K562 (cell line): ENCODE data around the gene CSTPP1. TPM values are rescaled to one million over a fixed set of nuclear protein-coding genes. Genes with fewer than 3 reads are reported as not detected.

Experiments used
- GATAD2B ChIP-seq: fragments of 450-650 bp; IDR thresholded peaks from 2 replicates; pipeline ENCODE4 v1.6.1; 2017; ENCODE audit warnings: mild to moderate bottlenecking, borderline replicate concordance
- GTF2A2 ChIP-seq: IDR thresholded peaks from 2 replicates; pipeline ENCODE4 v1.6.1; 2016; ENCODE audit warnings: mild to moderate bottlenecking, missing genetic modification characterization, missing compliant biosample characterization
- HMG20A ChIP-seq: fragments of 450-650 bp; formaldehyde crosslinking; conservative IDR thresholded peaks from 2 replicates; pipeline ENCODE4 v1.4.0; 2020; ENCODE audit warnings: mild to moderate bottlenecking, mixed read lengths
- LCOR ChIP-seq: sonication (generic); formaldehyde crosslinking; IDR thresholded peaks from 2 replicates; pipeline ENCODE4 v1.8.0; 2022; ENCODE audit warnings: mild to moderate bottlenecking, missing genetic modification reagents
- NFE2L1 ChIP-seq: fragments of 450-650 bp; IDR thresholded peaks from 2 replicates; pipeline ENCODE4 v1.6.1; 2016; ENCODE audit warnings: missing genetic modification characterization, low read depth, mild to moderate bottlenecking, missing compliant biosample characterization, moderate library complexity, borderline replicate concordance
- NR2C1 ChIP-seq, 2 experiments: fragments of 450-650 bp; IDR thresholded peaks; 2 replicates each; pipeline ENCODE4 v1.6.1; 2017; ENCODE audit warnings: mild to moderate bottlenecking in 2 of 2, antibody characterized with exemption in 1 of 2, inconsistent platforms in 1 of 2, missing compliant biosample characterization in 1 of 2, missing genetic modification characterization in 1 of 2
- NR2C2 ChIP-seq, 2 experiments: fragments of 200-800 bp in 1 of 2; sonication (Bioruptor generic) in 1 of 2; sonication (generic) in 1 of 2; formaldehyde crosslinking in 1 of 2; IDR thresholded peaks; 2 replicates each; pipeline versions ENCODE4 v1.6.1 to v1.8.0; 2016 to 2022; ENCODE audit warnings: mild to moderate bottlenecking in 1 of 2, missing compliant biosample characterization in 1 of 2, missing genetic modification characterization in 1 of 2, missing genetic modification reagents in 1 of 2
- NR4A1 ChIP-seq, 2 experiments: fragments of 250-450 bp in 1 of 2; fragments of 450-650 bp in 1 of 2; sonication (Bioruptor Pico) in 1 of 2; IDR thresholded peaks; 2 replicates each; pipeline versions ENCODE4 v1.4.0 to v1.6.1; 2016 to 2020; ENCODE audit warnings: mild to moderate bottlenecking in 2 of 2, missing compliant biosample characterization in 1 of 2, missing genetic modification characterization in 1 of 2, moderate library complexity in 1 of 2
- RBM14 ChIP-seq: fragments of 200-400 bp; formaldehyde crosslinking; IDR thresholded peaks from 2 replicates; pipeline ENCODE4 v1.6.1; 2018; ENCODE audit warnings: low read depth, mild to moderate bottlenecking, low read length, moderate library complexity, borderline replicate concordance; ENCODE audit not compliant: insufficient read depth
- RFX5 ChIP-seq: IDR thresholded peaks from 2 replicates; pipeline ENCODE4 v1.6.1; 2011; ENCODE audit warnings: low read depth, mild to moderate bottlenecking, improper control_type of control experiment, low read length
- SMAD1 ChIP-seq: fragments of 150-350 bp; IDR thresholded peaks from 2 replicates; pipeline ENCODE4 v1.6.1; 2014; ENCODE audit warnings: low read length, low read depth; ENCODE audit not compliant: partially characterized antibody
- STAT5B ChIP-seq: fragments of 250-450 bp; sonication (Bioruptor Pico); IDR thresholded peaks from 2 replicates; pipeline ENCODE4 v1.8.0; 2021; ENCODE audit warnings: mild to moderate bottlenecking, inconsistent platforms
- TOE1 ChIP-seq, 2 experiments: fragments of 450-650 bp in 1 of 2; sonication (generic) in 1 of 2; formaldehyde crosslinking in 1 of 2; IDR thresholded peaks; 2 replicates each; pipeline versions ENCODE4 v1.7.1 to v1.8.0; 2016 to 2022; ENCODE audit warnings: borderline replicate concordance in 2 of 2, mild to moderate bottlenecking in 2 of 2, antibody characterized with exemption in 1 of 2, inconsistent platforms in 1 of 2, low read depth in 1 of 2, missing genetic modification reagents in 1 of 2, moderate library complexity in 1 of 2
- ZBTB33 ChIP-seq: sonication (generic); formaldehyde crosslinking; IDR thresholded peaks from 2 replicates; pipeline ENCODE4 v1.8.1; 2023; ENCODE audit warnings: mild to moderate bottlenecking, missing genetic modification reagents
- polyA plus RNA-seq, 8 experiments: library from polyadenylated mRNA; depleted of rRNA in 4 of 8; stranded (reverse) in 5 of 8; unstranded in 3 of 8; fragments of >200 nt; fragmentation: Nextera tagmentation in 2 of 8; fragmentation: Illumina TruSeq in 1 of 8; extraction: Ambion mirVana in 2 of 8; extraction: Trizol in 1 of 8; gene quantifications; 2 replicates each; pipeline versions ENCODE4 v1.2.1 to v1.2.3, GENCODE V29; 2011 to 2014; ENCODE audit warnings: inconsistent platforms in 1 of 8, missing spikeins in 1 of 8
- total RNA-seq, 7 experiments: library from RNA; depleted of rRNA in 6 of 7; stranded (reverse); fragments of >200 nt in 6 of 7; fragmentation: Illumina TruSeq in 2 of 7; extraction: Trizol in 2 of 7; gene quantifications; 2 replicates each; pipeline versions ENCODE4 v1.2.1 to v1.2.3, GENCODE V29; 2011 to 2021; ENCODE audit warnings: low replicate concordance in 1 of 7
- TF ChIP-seq, protein P1 (sequence below), 3 experiments: fragments of 200-800 bp in 1 of 3; sonication (Bioruptor generic) in 1 of 3; sonication (generic) in 1 of 3; formaldehyde crosslinking in 1 of 3; IDR thresholded peaks; 2 replicates each; pipeline versions ENCODE4 v1.6.1 to v1.8.0; 2016 to 2022; ENCODE audit warnings: mild to moderate bottlenecking in 2 of 3, missing compliant biosample characterization in 2 of 3, missing genetic modification characterization in 2 of 3, missing genetic modification reagents in 1 of 3
- TF ChIP-seq, protein P2 (sequence below): fragments of 450-650 bp; IDR thresholded peaks from 2 replicates; pipeline ENCODE4 v1.6.1; 2017; ENCODE audit warnings: antibody characterized with exemption, mild to moderate bottlenecking

CSTPP1 gene
- total and polyA plus RNA-seq, 9 of the 15 experiments (the other 6 are each of a cell fraction or from before 2014, with no cell fraction given) = 6.5 to 17.8 (median 9.2) TPM

DNA sequence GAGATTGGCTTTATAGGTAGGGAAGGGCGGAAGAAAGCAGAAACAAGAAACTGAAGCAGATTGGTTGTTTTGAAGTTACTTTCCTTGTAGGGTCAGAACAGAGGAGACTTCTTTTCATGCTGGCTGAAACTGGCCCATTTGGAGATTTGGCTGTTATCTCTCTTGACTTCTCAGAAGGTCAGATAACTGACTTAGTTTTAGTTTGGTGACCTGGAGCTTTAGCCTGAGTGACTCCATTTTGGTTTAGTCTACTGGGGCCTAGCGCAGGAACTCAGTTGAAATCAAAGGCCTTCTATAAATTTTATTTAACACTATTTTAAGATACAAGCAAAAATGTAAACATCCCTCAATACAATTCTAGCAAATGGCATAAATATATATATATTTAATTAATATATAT lies 31.4 kb downstream of the CSTPP1 start (continued):
- TF ChIP-seq RBM14 = no peak
- no peak for TF ChIP-seq NR2C2 (CRISPR knock-in tag; IDR thresholded peaks at IDR 0.05)
- TF ChIP-seq NR2C2 (tag; IDR thresholded peaks at IDR 0.05) = no peak
- no peak for TF ChIP-seq RFX5
- TF ChIP-seq TOE1 (IDR thresholded peaks at IDR 0.05; ENCODE audit: borderline replicate concordance) = no peak
- no peak for TF ChIP-seq TOE1 (CRISPR knock-in tag; IDR thresholded peaks at IDR 0.05; ENCODE audit: borderline replicate concordance, low read depth)
- no peak for TF ChIP-seq NR2C1 (IDR thresholded peaks at IDR 0.05)
- peak; percentile 75 for TF ChIP-seq NR2C1 (tag; IDR thresholded peaks at IDR 0.05)
- TF ChIP-seq HMG20A = no peak
- TF ChIP-seq, protein P1, sequence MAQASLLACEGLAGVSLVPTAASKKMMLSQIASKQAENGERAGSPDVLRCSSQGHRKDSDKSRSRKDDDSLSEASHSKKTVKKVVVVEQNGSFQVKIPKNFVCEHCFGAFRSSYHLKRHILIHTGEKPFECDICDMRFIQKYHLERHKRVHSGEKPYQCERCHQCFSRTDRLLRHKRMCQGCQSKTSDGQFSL (CRISPR knock-in tag; IDR thresholded peaks at IDR 0.05) = no peak
- TF ChIP-seq, protein P1 (tag; IDR thresholded peaks at IDR 0.05) = peak in 1 of 2 experiments; percentile 63; a peak in 1 of 4 replicates
- TF ChIP-seq NFE2L1 (tag) = peak; percentile 25; the same call in 1 of the 2 replicates
- peak; percentile 71; the same call in 1 of the 2 replicates for TF ChIP-seq GTF2A2
- no peak for TF ChIP-seq ZBTB33
- TF ChIP-seq GATAD2B = no peak
- TF ChIP-seq, protein P2, sequence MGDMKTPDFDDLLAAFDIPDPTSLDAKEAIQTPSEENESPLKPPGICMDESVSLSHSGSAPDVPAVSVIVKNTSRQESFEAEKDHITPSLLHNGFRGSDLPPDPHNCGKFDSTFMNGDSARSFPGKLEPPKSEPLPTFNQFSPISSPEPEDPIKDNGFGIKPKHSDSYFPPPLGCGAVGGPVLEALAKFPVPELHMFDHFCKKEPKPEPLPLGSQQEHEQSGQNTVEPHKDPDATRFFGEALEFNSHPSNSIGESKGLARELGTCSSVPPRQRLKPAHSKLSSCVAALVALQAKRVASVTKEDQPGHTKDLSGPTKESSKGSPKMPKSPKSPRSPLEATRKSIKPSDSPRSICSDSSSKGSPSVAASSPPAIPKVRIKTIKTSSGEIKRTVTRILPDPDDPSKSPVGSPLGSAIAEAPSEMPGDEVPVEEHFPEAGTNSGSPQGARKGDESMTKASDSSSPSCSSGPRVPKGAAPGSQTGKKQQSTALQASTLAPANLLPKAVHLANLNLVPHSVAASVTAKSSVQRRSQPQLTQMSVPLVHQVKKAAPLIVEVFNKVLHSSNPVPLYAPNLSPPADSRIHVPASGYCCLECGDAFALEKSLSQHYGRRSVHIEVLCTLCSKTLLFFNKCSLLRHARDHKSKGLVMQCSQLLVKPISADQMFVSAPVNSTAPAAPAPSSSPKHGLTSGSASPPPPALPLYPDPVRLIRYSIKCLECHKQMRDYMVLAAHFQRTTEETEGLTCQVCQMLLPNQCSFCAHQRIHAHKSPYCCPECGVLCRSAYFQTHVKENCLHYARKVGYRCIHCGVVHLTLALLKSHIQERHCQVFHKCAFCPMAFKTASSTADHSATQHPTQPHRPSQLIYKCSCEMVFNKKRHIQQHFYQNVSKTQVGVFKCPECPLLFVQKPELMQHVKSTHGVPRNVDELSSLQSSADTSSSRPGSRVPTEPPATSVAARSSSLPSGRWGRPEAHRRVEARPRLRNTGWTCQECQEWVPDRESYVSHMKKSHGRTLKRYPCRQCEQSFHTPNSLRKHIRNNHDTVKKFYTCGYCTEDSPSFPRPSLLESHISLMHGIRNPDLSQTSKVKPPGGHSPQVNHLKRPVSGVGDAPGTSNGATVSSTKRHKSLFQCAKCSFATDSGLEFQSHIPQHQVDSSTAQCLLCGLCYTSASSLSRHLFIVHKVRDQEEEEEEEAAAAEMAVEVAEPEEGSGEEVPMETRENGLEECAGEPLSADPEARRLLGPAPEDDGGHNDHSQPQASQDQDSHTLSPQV = peak; percentile 96
- peak; percentile 11; the same call in 1 of the 2 replicates for TF ChIP-seq STAT5B
- no peak for TF ChIP-seq SMAD1
- TF ChIP-seq NR4A1 (CRISPR knock-in tag; IDR thresholded peaks at IDR 0.05) = no peak
- TF ChIP-seq NR4A1 (tag; IDR thresholded peaks at IDR 0.05) = peak; percentile 90
- no peak for TF ChIP-seq LCOR (CRISPR knock-in tag)
